BJ (cell line): ENCODE measurements around the gene TSC22D1. TPM values are rescaled to one million over a fixed set of nuclear protein-coding genes. Genes with fewer than 3 reads are reported as not detected.

ENCODE experiments used
- CTCF ChIA-PET: fragments of 350-600 bp; formaldehyde crosslinking; extraction: SDS; loops from one replicate; lab custom pipeline; 2021; ENCODE audit warnings: antibody characterized with exemption, inconsistent platforms; lab: Yijun Ruan, JAX
- POLR2A ChIA-PET: fragments of 300-600 bp; sonication (Branson Sonifier 250); formaldehyde crosslinking; extraction: SDS; loops from one replicate; lab custom pipeline; 2021; ENCODE audit warnings: antibody characterized with exemption; lab: Charles Lee
- DNase-seq: peaks from one replicate; pipeline ENCODE4 v3.0.0-alpha.2; 2011; ENCODE audit warnings: low read depth
- H3K27me3 ChIP-seq: 2 replicates; pipeline ENCODE4 v1.6.0; 2011; ENCODE audit warnings: low read length; ENCODE audit not compliant: control insufficient read depth, insufficient read depth
- H3K36me3 ChIP-seq: 2 replicates; pipeline ENCODE4 v1.5.1; 2011; ENCODE audit warnings: low read length; ENCODE audit not compliant: control insufficient read depth, insufficient read depth
- H3K4me3 ChIP-seq: 2 replicates; pipeline ENCODE4 v1.5.1; 2011; ENCODE audit warnings: low read depth, mild to moderate bottlenecking, control low read depth, low read length
- polyA plus RNA-seq: library from polyadenylated mRNA; depleted of rRNA; stranded (reverse); fragments of >200 nt; gene quantifications from 2 replicates; pipeline ENCODE4 v1.2.3, GENCODE V29; 2011
- TF ChIP-seq, protein P1 (sequence below): IDR thresholded peaks from 2 replicates; pipeline ENCODE4 v1.5.1; 2011; ENCODE audit warnings: low read depth, mild to moderate bottlenecking, control low read depth, inconsistent platforms, low read length, moderate library complexity; ENCODE audit not compliant: insufficient read depth

Gene TSC22D1
- polyA plus RNA-seq, 1 experiment, result 33.5 TPM

DNA sequence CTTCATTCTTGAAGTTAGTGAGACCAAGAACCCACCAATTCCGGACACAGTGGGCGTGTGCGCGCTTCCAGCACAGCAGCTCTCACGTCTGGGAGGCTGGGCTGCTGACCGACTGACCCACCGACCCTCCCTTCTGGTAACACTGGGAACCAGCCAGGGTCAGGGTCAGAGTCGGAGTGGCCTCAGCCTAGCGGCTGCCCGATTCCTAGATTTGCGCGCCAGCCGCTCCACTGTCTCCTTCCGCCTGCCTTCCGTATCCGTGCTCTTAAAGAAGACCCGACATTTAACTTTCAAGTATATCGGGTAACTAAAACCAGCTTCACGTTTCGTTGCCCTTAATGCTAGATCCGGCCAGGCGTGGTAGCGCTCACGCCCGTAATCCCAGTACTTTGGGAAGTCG, 161.4 kb downstream of the TSC22D1 start:
- DNase-seq, result no peak
- Histone ChIP-seq H3K4me3 (no peak overlapping the region), H3K27me3 (peaks cover 2% of the 10 kb centered on the region), H3K36me3 (no peaks in the 10 kb centered on the region)
- ChIA-PET CTCF (interaction anchor here (0.9 kb wide), 1 partner anchor 19 kb away, joined by 3 read pairs; no protein-coding TSS in a partner anchor), POLR2A (no interaction called here)
- TF ChIP-seq, protein P1, sequence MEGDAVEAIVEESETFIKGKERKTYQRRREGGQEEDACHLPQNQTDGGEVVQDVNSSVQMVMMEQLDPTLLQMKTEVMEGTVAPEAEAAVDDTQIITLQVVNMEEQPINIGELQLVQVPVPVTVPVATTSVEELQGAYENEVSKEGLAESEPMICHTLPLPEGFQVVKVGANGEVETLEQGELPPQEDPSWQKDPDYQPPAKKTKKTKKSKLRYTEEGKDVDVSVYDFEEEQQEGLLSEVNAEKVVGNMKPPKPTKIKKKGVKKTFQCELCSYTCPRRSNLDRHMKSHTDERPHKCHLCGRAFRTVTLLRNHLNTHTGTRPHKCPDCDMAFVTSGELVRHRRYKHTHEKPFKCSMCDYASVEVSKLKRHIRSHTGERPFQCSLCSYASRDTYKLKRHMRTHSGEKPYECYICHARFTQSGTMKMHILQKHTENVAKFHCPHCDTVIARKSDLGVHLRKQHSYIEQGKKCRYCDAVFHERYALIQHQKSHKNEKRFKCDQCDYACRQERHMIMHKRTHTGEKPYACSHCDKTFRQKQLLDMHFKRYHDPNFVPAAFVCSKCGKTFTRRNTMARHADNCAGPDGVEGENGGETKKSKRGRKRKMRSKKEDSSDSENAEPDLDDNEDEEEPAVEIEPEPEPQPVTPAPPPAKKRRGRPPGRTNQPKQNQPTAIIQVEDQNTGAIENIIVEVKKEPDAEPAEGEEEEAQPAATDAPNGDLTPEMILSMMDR, result no peak

DNA sequence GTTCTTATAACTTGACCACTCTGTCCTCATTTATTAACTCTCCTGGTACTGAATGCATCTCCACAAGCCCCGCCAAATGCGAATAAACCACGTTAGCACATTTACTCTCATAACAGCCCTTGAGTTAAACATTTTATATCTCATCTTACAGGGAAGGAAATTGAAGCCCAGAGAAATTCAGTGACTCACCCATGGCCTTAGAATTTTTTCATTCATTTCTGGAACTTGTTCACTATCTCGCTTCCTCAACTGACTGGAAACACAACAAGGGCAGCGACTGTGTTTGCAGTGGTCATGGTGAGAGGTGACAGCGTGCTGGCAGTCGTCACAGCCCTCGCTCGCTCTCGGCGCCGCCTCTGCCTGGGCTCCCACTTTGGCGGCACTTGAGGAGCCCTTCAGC, 163.0 kb downstream of the TSC22D1 start:
- Histone ChIP-seq H3K27me3 (peaks cover 2% of the 10 kb centered on the region), H3K4me3 (no peak overlapping the region), H3K36me3 (no peaks in the 10 kb centered on the region)
- POLR2A ChIA-PET, result no interaction called here
- TF ChIP-seq, protein P1, result no peak
- CTCF ChIA-PET, result no interaction called here
- no peak for DNase-seq

DNA sequence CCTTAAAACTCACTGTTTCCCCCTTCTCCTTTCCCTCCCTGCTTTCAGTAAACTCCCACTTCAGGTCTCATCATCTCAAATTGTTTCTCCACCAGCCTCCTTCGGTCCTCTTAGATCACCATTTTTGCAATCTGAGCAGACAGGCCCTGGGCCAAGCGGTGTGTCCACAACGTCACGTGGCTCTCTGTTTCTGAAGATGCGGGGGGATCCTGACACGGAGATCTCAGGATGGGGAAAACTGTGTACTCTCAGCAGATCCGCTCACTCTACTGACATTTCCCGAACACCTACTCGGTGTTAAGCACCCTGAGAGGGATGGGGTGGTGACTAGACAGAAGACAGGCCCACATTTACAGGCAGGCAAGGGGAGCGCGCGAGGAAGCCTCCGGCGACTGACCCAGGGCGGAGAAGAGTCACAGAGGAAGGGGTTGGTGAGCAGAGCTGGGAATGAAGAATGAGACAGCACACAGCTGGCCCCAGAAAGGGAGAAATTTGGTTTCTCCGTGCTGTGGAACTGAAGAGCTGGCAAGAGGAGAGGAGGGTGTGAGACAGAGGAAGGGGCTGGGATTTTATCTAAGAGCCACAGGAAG, 163.7 kb downstream of the TSC22D1 start:
- ChIA-PET POLR2A (no interaction called here), CTCF (no interaction called here)
- H3K4me3 ChIP-seq, result no peak overlapping the region
- peaks cover 2% of the 10 kb centered on the region for H3K27me3 ChIP-seq
- TF ChIP-seq, protein P1, result no peak
- no peaks in the 10 kb centered on the region for H3K36me3 ChIP-seq
- DNase-seq, result no peak

DNA sequence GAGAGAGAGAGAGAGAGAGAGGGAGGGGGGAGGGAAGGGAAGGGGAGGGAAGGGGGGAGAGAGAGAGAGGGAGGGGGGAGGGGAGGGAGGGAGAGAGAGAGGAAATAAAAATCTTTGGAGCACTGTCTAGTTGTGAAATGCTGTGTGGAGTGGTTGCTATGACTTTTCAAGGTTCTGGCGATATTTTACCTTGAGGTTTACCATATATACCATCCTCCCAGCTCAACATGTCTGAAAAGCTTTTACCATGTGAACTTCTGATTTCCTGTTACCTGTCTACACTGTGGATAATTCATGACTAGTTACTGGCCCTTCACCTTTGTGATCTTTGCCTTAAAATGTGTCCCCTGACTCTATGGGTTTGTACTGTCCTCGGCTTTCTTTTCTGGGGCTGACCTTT, 164.3 kb downstream of the TSC22D1 start:
- POLR2A ChIA-PET, result no interaction called here
- CTCF ChIA-PET, result interaction anchor here (0.6 kb wide), 1 partner anchor 219 kb away, joined by 3 read pairs; no protein-coding TSS in a partner anchor
- Histone ChIP-seq H3K27me3 (peaks cover 2% of the 10 kb centered on the region), H3K4me3 (no peak overlapping the region), H3K36me3 (no peaks in the 10 kb centered on the region)
- DNase-seq, result no peak
- TF ChIP-seq, protein P1, result no peak

DNA sequence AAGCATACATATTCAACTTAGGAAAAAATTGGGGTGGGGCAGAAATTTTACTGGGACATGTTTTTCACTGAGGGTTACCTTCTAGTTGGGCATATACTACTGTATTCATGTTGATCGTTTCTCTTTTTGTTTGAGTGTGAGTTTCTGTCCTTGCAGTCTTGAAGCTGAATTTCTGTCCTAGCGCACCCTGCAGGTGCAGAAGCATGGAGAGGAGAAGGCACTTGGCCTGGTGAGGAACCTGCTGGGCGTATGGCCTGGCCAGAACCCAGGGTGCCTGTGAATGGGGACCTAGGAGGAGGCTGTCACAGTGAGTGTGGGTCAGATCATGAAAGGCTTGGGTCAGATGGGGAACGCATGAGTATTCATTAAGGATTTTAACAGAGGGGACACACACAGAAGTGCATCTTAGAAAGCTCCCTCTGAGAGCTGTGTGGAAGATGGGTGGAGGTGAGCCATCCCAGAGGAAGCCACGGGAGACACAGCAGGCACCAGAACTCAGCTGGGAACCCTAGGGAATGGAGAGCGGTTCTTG, 165.7 kb downstream of the TSC22D1 start:
- no peaks in the 10 kb centered on the region for H3K36me3 ChIP-seq
- ChIA-PET POLR2A (no interaction called here), CTCF (interaction anchor here (0.7 kb wide), 1 partner anchor 131 kb away, joined by 4 read pairs; no protein-coding TSS in a partner anchor)

More for the DNA sequence above, 165.7 kb downstream of the TSC22D1 start:
- no peak for DNase-seq
- Histone ChIP-seq H3K27me3 (peaks cover 4% of the 10 kb centered on the region), H3K4me3 (no peak overlapping the region)
- TF ChIP-seq, protein P1, result no peak
